Mesendoderm (in vitro differentiated cells): ENCODE measurements around the gene ZFAND2B.

ENCODE experiments used
- DNase-seq: peaks from one replicate; pipeline ENCODE4 v3.0.0; 2013
- H2AK5ac ChIP-seq: 2 replicates; pipeline ENCODE4 v1.6.1; 2013; ENCODE audit warnings: low read length, inconsistent platforms
- H2BK120ac ChIP-seq: 2 replicates; pipeline ENCODE4 v1.6.1; 2013; ENCODE audit warnings: low read depth, mild to moderate bottlenecking, low read length, moderate library complexity, mixed read lengths
- H2BK15ac ChIP-seq: replicated peaks from 2 replicates; pipeline ENCODE4 v1.6.1; 2013; ENCODE audit warnings: low read depth, mild to moderate bottlenecking, moderate library complexity
- H2BK5ac ChIP-seq: 2 replicates; pipeline ENCODE4 v1.6.1; 2013; ENCODE audit warnings: low read length, inconsistent platforms
- H3K18ac ChIP-seq: 2 replicates; pipeline ENCODE4 v1.6.1; 2013; ENCODE audit warnings: mild to moderate bottlenecking, low read length, mixed read lengths
- H3K23ac ChIP-seq: one replicate; pipeline ENCODE4 v1.6.1; 2013; ENCODE audit warnings: low read length
- H3K27ac ChIP-seq: 2 replicates; pipeline ENCODE4 v1.5.1; 2013; ENCODE audit warnings: low read depth, mild to moderate bottlenecking, inconsistent platforms, low read length, moderate library complexity
- H3K27me3 ChIP-seq: 2 replicates; pipeline ENCODE4 v1.6.1; 2013; ENCODE audit warnings: low read length, control low read depth, mild to moderate bottlenecking, inconsistent platforms; ENCODE audit not compliant: insufficient read depth, poor library complexity
- H3K36me3 ChIP-seq: 2 replicates; pipeline ENCODE4 v1.6.1; 2013; ENCODE audit warnings: low read length, inconsistent platforms; ENCODE audit not compliant: control insufficient read depth, insufficient read depth
- H3K4ac ChIP-seq: one replicate; pipeline ENCODE4 v1.6.1; 2013; ENCODE audit warnings: low read depth, mild to moderate bottlenecking, low read length, moderate library complexity
- H3K4me1 ChIP-seq: 2 replicates; pipeline ENCODE4 v1.6.1; 2013; ENCODE audit warnings: low read depth, low read length, inconsistent platforms; ENCODE audit not compliant: control insufficient read depth
- H3K4me2 ChIP-seq: 2 replicates; pipeline ENCODE4 v1.6.1; 2013; ENCODE audit warnings: low read length
- H3K4me3 ChIP-seq: 2 replicates; pipeline ENCODE4 v1.5.1; 2013; ENCODE audit warnings: mild to moderate bottlenecking, low read length
- H3K56ac ChIP-seq: one replicate; pipeline ENCODE4 v1.6.1; 2013; ENCODE audit warnings: low read length
- H3K79me1 ChIP-seq: 2 replicates; pipeline ENCODE4 v1.6.1; 2013; ENCODE audit warnings: low read length, inconsistent platforms
- H3K79me2 ChIP-seq: 2 replicates; pipeline ENCODE4 v1.6.1; 2013; ENCODE audit warnings: mild to moderate bottlenecking, low read length; ENCODE audit not compliant: control insufficient read depth, insufficient read depth
- H3K9ac ChIP-seq: 2 replicates; pipeline ENCODE4 v1.6.1; 2013; ENCODE audit warnings: low read length, inconsistent platforms
- H4K5ac ChIP-seq: one replicate; pipeline ENCODE4 v1.6.1; 2013; ENCODE audit warnings: low read length
- H4K8ac ChIP-seq: one replicate; pipeline ENCODE4 v1.6.1; 2013; ENCODE audit warnings: low read depth, mild to moderate bottlenecking, control low read depth, low read length, moderate library complexity
- WGBS: extraction: QIAGEN DNeasy Blood & Tissue Kit; methylation state at CpG from one replicate; pipeline ENCODE4 v1.1.7; 2013; ENCODE audit warnings: low lambda C conversion rate, missing lambda C conversion rate; ENCODE audit not compliant: insufficient coverage; ENCODE audit errors: extremely low coverage; 5-methylcytosine and 5-hydroxymethylcytosine counted together

The ZFAND2B gene

GRCh38 chr2:219173176-219173575 is 33.4 kb upstream of the ZFAND2B start:
- Histone ChIP-seq H2BK5ac (no peak overlapping the region), H3K79me1 (peaks cover 3% of the 10 kb centered on the region), H3K27me3 (no peaks in the 10 kb centered on the region), H3K4me1 (no peaks in the 10 kb centered on the region), H3K27ac (no peak overlapping the region), H3K4me3 (no peak overlapping the region), H2BK15ac (no peak overlapping the region), H3K79me2 (no peaks in the 10 kb centered on the region), H4K8ac (no peak overlapping the region), H4K5ac (no peak overlapping the region), H3K36me3 (no peaks in the 10 kb centered on the region), H3K9ac (no peak overlapping the region), H2BK120ac (no peak overlapping the region), H3K18ac (no peak overlapping the region), H3K4me2 (no peak overlapping the region), H2AK5ac (no peak overlapping the region), H3K23ac (no peak overlapping the region), H3K56ac (no peak overlapping the region), H3K4ac (no peak overlapping the region)
- DNase-seq: no peak
- no CpG with 5 or more reads among the region's 6 CpGs for WGBS

- Histone ChIP-seq H4K8ac (no peak overlapping the region), H3K18ac (no peak overlapping the region), H3K27me3 (no peaks in the 10 kb centered on the region), H2BK15ac (no peak overlapping the region), H4K5ac (no peak overlapping the region), H2AK5ac (no peak overlapping the region), H3K36me3 (no peaks in the 10 kb centered on the region), H3K79me1 (peaks cover 7% of the 10 kb centered on the region), H3K4me2 (no peak overlapping the region), H3K27ac (no peak overlapping the region), H3K9ac (no peak overlapping the region), H3K79me2 (peaks cover 2% of the 10 kb centered on the region), H2BK120ac (no peak overlapping the region), H3K56ac (no peak overlapping the region), H3K4ac (no peak overlapping the region), H3K4me1 (peaks cover 3% of the 10 kb centered on the region), H3K4me3 (no peak overlapping the region), H2BK5ac (no peak overlapping the region), H3K23ac (no peak overlapping the region)
- WGBS: no CpG with 5 or more reads among the region's 3 CpGs
- DNase-seq: no peak
Observed at GRCh38 chr2:219174146-219174545, 32.4 kb upstream of the ZFAND2B start.

- no peaks in the 10 kb centered on the region for H3K36me3 ChIP-seq
- H2BK5ac ChIP-seq: no peak overlapping the region
- H3K27me3 ChIP-seq: no peaks in the 10 kb centered on the region
- H4K8ac ChIP-seq: no peak overlapping the region
- H3K4ac ChIP-seq: no peak overlapping the region
- no peak overlapping the region for H3K56ac ChIP-seq
- no peak overlapping the region for H2AK5ac ChIP-seq
- H3K4me2 ChIP-seq: no peak overlapping the region
- H2BK15ac ChIP-seq: no peak overlapping the region
- peaks cover 11% of the 10 kb centered on the region for H3K79me1 ChIP-seq
- H3K9ac ChIP-seq: no peak overlapping the region
- WGBS: no CpG with 5 or more reads among the region's 7 CpGs
- H3K23ac ChIP-seq: no peak overlapping the region
- H4K5ac ChIP-seq: no peak overlapping the region
- no peak for DNase-seq
- no peak overlapping the region for H3K27ac ChIP-seq
- H3K4me1 ChIP-seq: peaks cover 3% of the 10 kb centered on the region
- no peak overlapping the region for H3K18ac ChIP-seq
- H2BK120ac ChIP-seq: no peak overlapping the region
- H3K4me3 ChIP-seq: no peak overlapping the region
- peaks cover 2% of the 10 kb centered on the region for H3K79me2 ChIP-seq
Observed at GRCh38 chr2:219174801-219175200, 31.8 kb upstream of the ZFAND2B start.

GRCh38 chr2:219175486-219175885 is 31.1 kb upstream of the ZFAND2B start:
- no peak overlapping the region for H3K4me3 ChIP-seq
- no peak overlapping the region for H2BK15ac ChIP-seq
- H3K4me2 ChIP-seq: no peak overlapping the region
- H3K27ac ChIP-seq: no peak overlapping the region
- H3K36me3 ChIP-seq: peaks cover 1% of the 10 kb centered on the region
- no peak overlapping the region for H3K9ac ChIP-seq
- no peak overlapping the region for H4K5ac ChIP-seq
- no peak overlapping the region for H2BK5ac ChIP-seq
- no peak overlapping the region for H2AK5ac ChIP-seq
- peaks cover 15% of the 10 kb centered on the region for H3K79me1 ChIP-seq
- H3K4ac ChIP-seq: no peak overlapping the region
- H3K79me2 ChIP-seq: peaks cover 2% of the 10 kb centered on the region
- no peaks in the 10 kb centered on the region for H3K27me3 ChIP-seq
- no peak overlapping the region for H3K56ac ChIP-seq
- H3K23ac ChIP-seq: no peak overlapping the region
- H4K8ac ChIP-seq: no peak overlapping the region
- peaks cover 3% of the 10 kb centered on the region for H3K4me1 ChIP-seq
- no CpG with 5 or more reads among the region's 7 CpGs for WGBS
- DNase-seq: no peak
- no peak overlapping the region for H2BK120ac ChIP-seq
- H3K18ac ChIP-seq: no peak overlapping the region

- Histone ChIP-seq H3K27ac (peak overlapping the region; percentile 79), H2BK120ac (no peak overlapping the region), H4K8ac (no peak overlapping the region), H3K36me3 (peaks cover 1% of the 10 kb centered on the region), H3K9ac (peak overlapping the region; percentile 98), H3K4ac (no peak overlapping the region), H4K5ac (no peak overlapping the region), H3K56ac (peak overlapping the region; percentile 83), H3K23ac (no peak overlapping the region), H2BK15ac (no peak overlapping the region), H3K4me2 (peak overlapping the region; percentile 97), H3K18ac (peak overlapping the region; percentile 70), H3K79me1 (peaks cover 15% of the 10 kb centered on the region), H3K27me3 (no peaks in the 10 kb centered on the region), H3K4me1 (peaks cover 3% of the 10 kb centered on the region), H2BK5ac (no peak overlapping the region), H3K4me3 (peak overlapping the region; percentile 95), H3K79me2 (peaks cover 2% of the 10 kb centered on the region), H2AK5ac (no peak overlapping the region)
- no CpG with 5 or more reads among the region's 45 CpGs for WGBS
- DNase-seq: peak; percentile 70
Observed at GRCh38 chr2:219175928-219176817, 30.4 kb upstream of the ZFAND2B start.
